Muscle layer of colon (tissue), 2 donors: ENCODE data around the gene WFIKKN1.

Source experiments
- H3K27ac ChIP-seq: one replicate; pipeline ENCODE4 v1.7.0; 2013; ENCODE audit warnings: low read depth, mild to moderate bottlenecking, low read length, moderate library complexity
- H3K27me3 ChIP-seq, 2 donors: one replicate each; pipeline ENCODE4 v1.7.0; 2013; ENCODE audit warnings: low read length in 2 of 2, mild to moderate bottlenecking in 2 of 2; ENCODE audit not compliant: insufficient read depth in 2 of 2, control insufficient read depth in 1 of 2
- H3K36me3 ChIP-seq: one replicate; pipeline ENCODE4 v1.7.0; 2013; ENCODE audit warnings: mild to moderate bottlenecking, low read length; ENCODE audit not compliant: insufficient read depth
- H3K4me1 ChIP-seq: one replicate; pipeline ENCODE4 v1.7.0; 2013; ENCODE audit warnings: mild to moderate bottlenecking, low read length; ENCODE audit not compliant: insufficient read depth
- H3K4me3 ChIP-seq, 2 donors: one replicate each; pipeline ENCODE4 v1.7.0; 2013; ENCODE audit warnings: low read length in 2 of 2, low read depth in 1 of 2, mild to moderate bottlenecking in 1 of 2, moderate library complexity in 1 of 2
- H3K9ac ChIP-seq: one replicate; pipeline ENCODE4 v1.7.0; 2013; ENCODE audit warnings: low read length
- H3K9me3 ChIP-seq: one replicate; pipeline ENCODE4 v1.7.0; 2013; ENCODE audit warnings: mild to moderate bottlenecking, low read length
- donor health status: abdominal sarcoma.
- donor health status: Adenocarcinoma of cecum.

The WFIKKN1 gene

GRCh38 chr16:633336-634050 is 2.7 kb downstream of the WFIKKN1 start:
- Histone ChIP-seq H3K4me3 (no peak overlapping the region), H3K4me1 (peaks cover 8% of the 10 kb centered on the region), H3K9me3 (no peaks in the 10 kb centered on the region), H3K9ac (no peak overlapping the region), H3K27ac (no peak overlapping the region), H3K27me3 (peaks cover 0 to 10% of the 10 kb centered on the region in 2 donors), H3K36me3 (peaks cover 9% of the 10 kb centered on the region)

GRCh38 chr16:634051-634670 is 3.4 kb downstream of the WFIKKN1 start:
- no peak overlapping the region for H3K4me3 ChIP-seq
- H3K4me1 ChIP-seq: peaks cover 8% of the 10 kb centered on the region
- H3K27me3 ChIP-seq: peaks cover 0 to 10% of the 10 kb centered on the region in 2 donors
- H3K9ac ChIP-seq: no peak overlapping the region
- H3K9me3 ChIP-seq: no peaks in the 10 kb centered on the region
- H3K36me3 ChIP-seq: peaks cover 9% of the 10 kb centered on the region
- H3K27ac ChIP-seq: no peak overlapping the region

- peaks cover 0 to 10% of the 10 kb centered on the region in 2 donors for H3K27me3 ChIP-seq
- H3K36me3 ChIP-seq: peaks cover 9% of the 10 kb centered on the region
- H3K27ac ChIP-seq: no peak overlapping the region
- H3K4me3 ChIP-seq: peak overlapping the region; percentile 82 to 96
- H3K9ac ChIP-seq: no peak overlapping the region
- peaks cover 8% of the 10 kb centered on the region for H3K4me1 ChIP-seq
- no peaks in the 10 kb centered on the region for H3K9me3 ChIP-seq
Observed at GRCh38 chr16:634996-635395, 4.2 kb downstream of the WFIKKN1 start.

- Histone ChIP-seq H3K27me3 (peaks cover 0 to 9% of the 10 kb centered on the region in 2 donors), H3K36me3 (peaks cover 9% of the 10 kb centered on the region), H3K27ac (peak overlapping the region; percentile 99)
Observed at GRCh38 chr16:635573-636205, 4.9 kb downstream of the WFIKKN1 start.

GRCh38 chr16:636206-637080 is 5.7 kb downstream of the WFIKKN1 start, which contains the start of gene METTL26:
METTL26 (minus strand) TSS chr16:636305; CDS start chr16:636290, 15 bp downstream.
- peaks cover 0 to 3% of the 10 kb centered on the region in 2 donors for H3K27me3 ChIP-seq
- H3K4me3 ChIP-seq: peak within 1 kb of the TSS; percentile 82 to 96
- H3K4me1 ChIP-seq: peaks cover 8% of the 10 kb centered on the region
- no peaks in the 10 kb centered on the region for H3K9me3 ChIP-seq
- peaks cover 9% of the 10 kb centered on the region for H3K36me3 ChIP-seq
- H3K9ac ChIP-seq: peak within 1 kb of the TSS; percentile 39
- H3K27ac ChIP-seq: peak within 1 kb of the TSS; percentile 99

More at GRCh38 chr16:635573-636205, 4.9 kb downstream of the WFIKKN1 start:
- peaks cover 8% of the 10 kb centered on the region for H3K4me1 ChIP-seq
- no peaks in the 10 kb centered on the region for H3K9me3 ChIP-seq
- H3K4me3 ChIP-seq: peak overlapping the region; percentile 82 to 96
- no peak overlapping the region for H3K9ac ChIP-seq

- H3K9me3 ChIP-seq: no peaks in the 10 kb centered on the region
Observed at GRCh38 chr16:637081-638018, 6.6 kb downstream of the WFIKKN1 start.

GRCh38 chr16:638034-638543 is 7.3 kb downstream of the WFIKKN1 start:
- Histone ChIP-seq H3K4me1 (peaks cover 14% of the 10 kb centered on the region), H3K9me3 (no peaks in the 10 kb centered on the region), H3K36me3 (peaks cover 9% of the 10 kb centered on the region), H3K27ac (peak overlapping the region; percentile 34), H3K9ac (no peak overlapping the region), H3K27me3 (no peaks in the 10 kb centered on the region), H3K4me3 (no peak overlapping the region)

More at GRCh38 chr16:637081-638018, 6.6 kb downstream of the WFIKKN1 start:
- no peak overlapping the region for H3K9ac ChIP-seq
- H3K27ac ChIP-seq: peak overlapping the region; percentile 99
- H3K36me3 ChIP-seq: peaks cover 9% of the 10 kb centered on the region
- peaks cover 8% of the 10 kb centered on the region for H3K4me1 ChIP-seq
- H3K27me3 ChIP-seq: peaks cover 0 to under 1% of the 10 kb centered on the region in 2 donors
- H3K4me3 ChIP-seq: peak overlapping the region; percentile 82 to 96

- H3K9me3 ChIP-seq: no peaks in the 10 kb centered on the region
- H3K9ac ChIP-seq: no peak overlapping the region
- H3K27ac ChIP-seq: no peak overlapping the region
- H3K36me3 ChIP-seq: peaks cover 7% of the 10 kb centered on the region
- H3K4me3 ChIP-seq: no peak overlapping the region
- H3K27me3 ChIP-seq: no peaks in the 10 kb centered on the region
- H3K4me1 ChIP-seq: peaks cover 16% of the 10 kb centered on the region
Observed at GRCh38 chr16:638836-639235, 8.1 kb downstream of the WFIKKN1 start.

GRCh38 chr16:640614-641013 is 9.8 kb downstream of the WFIKKN1 start:
- no peaks in the 10 kb centered on the region for H3K27me3 ChIP-seq
- H3K36me3 ChIP-seq: no peaks in the 10 kb centered on the region
- peaks cover 9% of the 10 kb centered on the region for H3K4me1 ChIP-seq
- H3K27ac ChIP-seq: peak overlapping the region; percentile 80
- H3K4me3 ChIP-seq: no peak overlapping the region
- H3K9ac ChIP-seq: no peak overlapping the region
- no peaks in the 10 kb centered on the region for H3K9me3 ChIP-seq
